Measurements from ENCODE around the gene KIF14. TPM values are rescaled to one million over a fixed set of nuclear protein-coding genes. Genes with fewer than 3 reads are reported as not detected.
"Not testable (repeated sequence)": the region's sequence is repeated elsewhere in the genome, so short reads cannot be mapped to it uniquely, and the experiment has no call there.

The KIF14 gene
- total and polyA plus RNA-seq, 9 donors = 2.5 to 5.5 (median 3.8) TPM

GRCh38 chr1:200526709-200527612 lies 93.6 kb downstream of the KIF14 start:
- WGBS (ENCODE audit: insufficient coverage) = 81% methylated on average over 4 of the region's 5 CpGs
- DNase-seq = peak; percentile 21
- Histone ChIP-seq H3K27ac (ENCODE audit: low read length) (no peak overlapping the region), H3K27me3 (ENCODE audit: control insufficient read depth, insufficient read depth, low read length) (no peaks in the 10 kb centered on the region), H3K9me3 (replicated peaks; ENCODE audit: control insufficient read depth, low read depth, low read length) (no peaks in the 10 kb centered on the region), H3K4me1 (ENCODE audit: control insufficient read depth, insufficient read depth, low read length) (peaks cover 4% of the 10 kb centered on the region), H3K36me3 (ENCODE audit: control insufficient read depth, insufficient read depth, low read length) (no peaks in the 10 kb centered on the region), H3K4me3 (ENCODE audit: low read length) (no peak overlapping the region)

- DNase-seq = peak; percentile 94
- no CpG with 5 or more reads among the region's 9 CpGs for WGBS (ENCODE audit: insufficient coverage)
Observed at GRCh38 chr1:200525090-200525987, 95.2 kb downstream of the KIF14 start.

GRCh38 chr1:200524551-200524950 lies 96.0 kb downstream of the KIF14 start:
- not testable (repeated sequence) for H3K4me3 ChIP-seq (ENCODE audit: low read length); H3K36me3 ChIP-seq (ENCODE audit: control insufficient read depth, insufficient read depth, low read length); H3K4me1 ChIP-seq (ENCODE audit: control insufficient read depth, insufficient read depth, low read length); H3K27me3 ChIP-seq (ENCODE audit: control insufficient read depth, insufficient read depth, low read length); H3K27ac ChIP-seq (ENCODE audit: low read length); DNase-seq; H3K9me3 ChIP-seq (replicated peaks; ENCODE audit: control insufficient read depth, low read depth, low read length)
- 71% methylated on average over 1 of the region's 5 CpGs for WGBS (ENCODE audit: insufficient coverage)

More at GRCh38 chr1:200525090-200525987, 95.2 kb downstream of the KIF14 start:
- Histone ChIP-seq H3K27me3 (ENCODE audit: control insufficient read depth, insufficient read depth, low read length) (no peaks in the 10 kb centered on the region), H3K27ac (ENCODE audit: low read length) (peak overlapping the region; percentile 42), H3K36me3 (ENCODE audit: control insufficient read depth, insufficient read depth, low read length) (no peaks in the 10 kb centered on the region), H3K4me3 (ENCODE audit: low read length) (no peak overlapping the region), H3K4me1 (ENCODE audit: control insufficient read depth, insufficient read depth, low read length) (peaks cover 4% of the 10 kb centered on the region), H3K9me3 (replicated peaks; ENCODE audit: control insufficient read depth, low read depth, low read length) (no peaks in the 10 kb centered on the region)

GRCh38 chr1:200524092-200524491 lies 96.5 kb downstream of the KIF14 start:
- peaks cover 4% of the 10 kb centered on the region for H3K4me1 ChIP-seq (ENCODE audit: control insufficient read depth, insufficient read depth, low read length)
- H3K4me3 ChIP-seq (ENCODE audit: low read length) = no peak overlapping the region
- DNase-seq = no peak
- H3K27me3 ChIP-seq (ENCODE audit: control insufficient read depth, insufficient read depth, low read length) = no peaks in the 10 kb centered on the region
- no peaks in the 10 kb centered on the region for H3K36me3 ChIP-seq (ENCODE audit: control insufficient read depth, insufficient read depth, low read length)
- no CpG with 5 or more reads among the region's 2 CpGs for WGBS (ENCODE audit: insufficient coverage)
- H3K27ac ChIP-seq (ENCODE audit: low read length) = no peak overlapping the region
- no peaks in the 10 kb centered on the region for H3K9me3 ChIP-seq (replicated peaks; ENCODE audit: control insufficient read depth, low read depth, low read length)

- Histone ChIP-seq H3K27me3 (ENCODE audit: control insufficient read depth, insufficient read depth, low read length) (no peaks in the 10 kb centered on the region), H3K4me1 (ENCODE audit: control insufficient read depth, insufficient read depth, low read length) (peaks cover 4% of the 10 kb centered on the region), H3K36me3 (ENCODE audit: control insufficient read depth, insufficient read depth, low read length) (no peaks in the 10 kb centered on the region), H3K9me3 (replicated peaks; ENCODE audit: control insufficient read depth, low read depth, low read length) (no peaks in the 10 kb centered on the region), H3K4me3 (ENCODE audit: low read length) (no peak overlapping the region), H3K27ac (ENCODE audit: low read length) (no peak overlapping the region)
- no peak for DNase-seq
- 92% methylated on average over 5 of the region's 8 CpGs for WGBS (ENCODE audit: insufficient coverage)
Observed at GRCh38 chr1:200520735-200521134, 99.8 kb downstream of the KIF14 start.

GRCh38 chr1:200518524-200518923 lies 102.0 kb downstream of the KIF14 start:
- Histone ChIP-seq H3K9me3 (replicated peaks; ENCODE audit: control insufficient read depth, low read depth, low read length) (no peaks in the 10 kb centered on the region), H3K27ac (ENCODE audit: low read length) (no peak overlapping the region), H3K27me3 (ENCODE audit: control insufficient read depth, insufficient read depth, low read length) (no peaks in the 10 kb centered on the region), H3K4me3 (ENCODE audit: low read length) (no peak overlapping the region), H3K4me1 (ENCODE audit: control insufficient read depth, insufficient read depth, low read length) (no peaks in the 10 kb centered on the region), H3K36me3 (ENCODE audit: control insufficient read depth, insufficient read depth, low read length) (no peaks in the 10 kb centered on the region)
- no CpG with 5 or more reads among the region's 1 CpG for WGBS (ENCODE audit: insufficient coverage)
- DNase-seq = no peak

GRCh38 chr1:200512191-200512590 lies 108.4 kb downstream of the KIF14 start:
- no peaks in the 10 kb centered on the region for H3K36me3 ChIP-seq (ENCODE audit: control insufficient read depth, insufficient read depth, low read length)
- H3K4me3 ChIP-seq (ENCODE audit: low read length) = no peak overlapping the region
- H3K27me3 ChIP-seq (ENCODE audit: control insufficient read depth, insufficient read depth, low read length) = peaks cover 4% of the 10 kb centered on the region
- peak; percentile 45 for DNase-seq
- no peaks in the 10 kb centered on the region for H3K9me3 ChIP-seq (replicated peaks; ENCODE audit: control insufficient read depth, low read depth, low read length)
- no peaks in the 10 kb centered on the region for H3K4me1 ChIP-seq (ENCODE audit: control insufficient read depth, insufficient read depth, low read length)
- H3K27ac ChIP-seq (ENCODE audit: low read length) = no peak overlapping the region
- 54% methylated on average over 2 of the region's 3 CpGs for WGBS (ENCODE audit: insufficient coverage)

- H3K4me3 ChIP-seq (ENCODE audit: low read length) = no peak overlapping the region
- 0% methylated on average over 1 of the region's 4 CpGs for WGBS (ENCODE audit: insufficient coverage)
Observed at GRCh38 chr1:200510228-200510623, 110.3 kb downstream of the KIF14 start.

GRCh38 chr1:200506471-200506870 lies 114.1 kb downstream of the KIF14 start:
- Histone ChIP-seq H3K27me3 (ENCODE audit: control insufficient read depth, insufficient read depth, low read length) (peaks cover 3% of the 10 kb centered on the region), H3K27ac (ENCODE audit: low read length) (no peak overlapping the region), H3K4me3 (ENCODE audit: low read length) (no peak overlapping the region), H3K36me3 (ENCODE audit: control insufficient read depth, insufficient read depth, low read length) (no peaks in the 10 kb centered on the region), H3K9me3 (replicated peaks; ENCODE audit: control insufficient read depth, low read depth, low read length) (no peaks in the 10 kb centered on the region), H3K4me1 (ENCODE audit: control insufficient read depth, insufficient read depth, low read length) (no peaks in the 10 kb centered on the region)
- WGBS (ENCODE audit: insufficient coverage) = 61% methylated on average over 4 of the region's 12 CpGs
- DNase-seq = no peak

More at GRCh38 chr1:200510228-200510623, 110.3 kb downstream of the KIF14 start:
- DNase-seq = peak; percentile 86
- no peaks in the 10 kb centered on the region for H3K9me3 ChIP-seq (replicated peaks; ENCODE audit: control insufficient read depth, low read depth, low read length)
- no peak overlapping the region for H3K27ac ChIP-seq (ENCODE audit: low read length)
- H3K27me3 ChIP-seq (ENCODE audit: control insufficient read depth, insufficient read depth, low read length) = peaks cover 7% of the 10 kb centered on the region
- no peaks in the 10 kb centered on the region for H3K4me1 ChIP-seq (ENCODE audit: control insufficient read depth, insufficient read depth, low read length)
- no peaks in the 10 kb centered on the region for H3K36me3 ChIP-seq (ENCODE audit: control insufficient read depth, insufficient read depth, low read length)

GRCh38 chr1:200505257-200505656 lies 115.3 kb downstream of the KIF14 start:
- DNase-seq = no peak
- WGBS (ENCODE audit: insufficient coverage) = 86% methylated on average over 1 of the region's 1 CpG
- Histone ChIP-seq H3K9me3 (replicated peaks; ENCODE audit: control insufficient read depth, low read depth, low read length) (no peaks in the 10 kb centered on the region), H3K4me3 (ENCODE audit: low read length) (no peak overlapping the region), H3K27ac (ENCODE audit: low read length) (no peak overlapping the region), H3K36me3 (ENCODE audit: control insufficient read depth, insufficient read depth, low read length) (no peaks in the 10 kb centered on the region), H3K27me3 (ENCODE audit: control insufficient read depth, insufficient read depth, low read length) (peaks cover 3% of the 10 kb centered on the region), H3K4me1 (ENCODE audit: control insufficient read depth, insufficient read depth, low read length) (no peaks in the 10 kb centered on the region)
